Activated T-helper 1 cell treated with anti-CD3 and anti-CD28 coated beads, Interleukin-12 subunit alpha, Interleukin-12 subunit beta, Interleukin-2, Interleukin-4 antibody, amounts not matched to agents 30 ng/mL and 10 ng/mL and 1 ng/mL, durations not matched to agents 14 hours and 24 hours and 36 hours (primary cell): ENCODE data around the gene IL10RB. TPM values are rescaled to one million over a fixed set of nuclear protein-coding genes. Genes with fewer than 3 reads are reported as not detected.
"Not testable (repeated sequence)": the region's sequence is repeated elsewhere in the genome, so short reads cannot be mapped to it uniquely, and the experiment has no call there.

Experiments used
- DNase-seq: peaks from one replicate; pipeline ENCODE4 v3.0.0; 2021; ENCODE audit warnings: low spot score
- H3K27ac Mint-ChIP-seq: one replicate; pipeline ENCODE4 v1.8.0; 2021; ENCODE audit warnings: mild to moderate bottlenecking, mixed read lengths
- H3K27me3 Mint-ChIP-seq: one replicate; pipeline ENCODE4 v1.8.0; 2022; ENCODE audit warnings: mild to moderate bottlenecking, moderate library complexity, mixed read lengths; ENCODE audit not compliant: insufficient read depth
- H3K36me3 Mint-ChIP-seq: one replicate; pipeline ENCODE4 v1.8.0; 2021; ENCODE audit warnings: low read depth, mixed read lengths
- H3K4me1 Mint-ChIP-seq: one replicate; pipeline ENCODE4 v1.8.0; 2021; ENCODE audit warnings: low read depth, mixed read lengths
- H3K4me3 Mint-ChIP-seq: one replicate; pipeline ENCODE4 v1.8.0; 2021; ENCODE audit warnings: mild to moderate bottlenecking, moderate library complexity, mixed read lengths
- H3K9me3 Mint-ChIP-seq: one replicate; pipeline ENCODE4 v1.8.0; 2021; ENCODE audit warnings: mixed read lengths
- intact Hi-C: fragments of 100-400 bp; cut with micrococcal nuclease; formaldehyde crosslinking; loops from one replicate; pipeline ENCODE4 v1.15.1; 2024
- total RNA-seq: library from RNA; stranded (reverse); gene quantifications from 2 replicates; pipeline ENCODE4 v1.2.3, GENCODE V29; 2022

IL10RB gene
- 20.5 and 21.4 TPM in 2 replicates for total RNA-seq

- H3K9me3 Mint-ChIP-seq = no peaks in the 10 kb centered on the region
- intact Hi-C loops = loop anchor here (1.0 to 2.0 kb wide), 4 partner anchors 35 to 179 kb away; partner anchors contain the start of gene IFNAR1
- H3K36me3 Mint-ChIP-seq = peaks cover 44% of the 10 kb centered on the region
- H3K27me3 Mint-ChIP-seq = no peaks in the 10 kb centered on the region
- H3K4me3 Mint-ChIP-seq = peak within 1 kb of the TSS; percentile 97
- peak within 1 kb of the TSS; percentile 92 for H3K27ac Mint-ChIP-seq
- peak; percentile 66 for DNase-seq
- H3K4me1 Mint-ChIP-seq = peaks cover 33% of the 10 kb centered on the region
Observed at GRCh38 chr21:33266050-33266788, at the start of gene IL10RB. IL10RB (plus strand) TSS chr21:33266367; CDS start chr21:33266466, 99 bp downstream.

GRCh38 chr21:33217138-33217520 lies 49.0 kb upstream of the IL10RB start:
- H3K4me1 Mint-ChIP-seq = peaks cover 60% of the 10 kb centered on the region
- peaks cover 4% of the 10 kb centered on the region for H3K9me3 Mint-ChIP-seq
- intact Hi-C loops = no loop called here
- H3K36me3 Mint-ChIP-seq = peaks cover 12% of the 10 kb centered on the region
- H3K27me3 Mint-ChIP-seq = no peaks in the 10 kb centered on the region
- DNase-seq = no peak
- H3K4me3 Mint-ChIP-seq = no peak overlapping the region
- no peak overlapping the region for H3K27ac Mint-ChIP-seq

- peaks cover 4% of the 10 kb centered on the region for H3K9me3 Mint-ChIP-seq
- H3K36me3 Mint-ChIP-seq = peaks cover 12% of the 10 kb centered on the region
- H3K4me1 Mint-ChIP-seq = peaks cover 41% of the 10 kb centered on the region
- no peak for DNase-seq
- intact Hi-C loops = no loop called here
- no peak overlapping the region for H3K27ac Mint-ChIP-seq
- no peak overlapping the region for H3K4me3 Mint-ChIP-seq
- H3K27me3 Mint-ChIP-seq = peaks cover 6% of the 10 kb centered on the region
Observed at GRCh38 chr21:33219300-33219699, 46.9 kb upstream of the IL10RB start.

GRCh38 chr21:33219954-33220353 lies 46.2 kb upstream of the IL10RB start:
- no peak for DNase-seq
- no peak overlapping the region for H3K4me3 Mint-ChIP-seq
- intact Hi-C loops = no loop called here
- H3K36me3 Mint-ChIP-seq = peaks cover 12% of the 10 kb centered on the region
- H3K27me3 Mint-ChIP-seq = peaks cover 12% of the 10 kb centered on the region
- peaks cover 4% of the 10 kb centered on the region for H3K9me3 Mint-ChIP-seq
- peaks cover 36% of the 10 kb centered on the region for H3K4me1 Mint-ChIP-seq
- H3K27ac Mint-ChIP-seq = no peak overlapping the region

DNA sequence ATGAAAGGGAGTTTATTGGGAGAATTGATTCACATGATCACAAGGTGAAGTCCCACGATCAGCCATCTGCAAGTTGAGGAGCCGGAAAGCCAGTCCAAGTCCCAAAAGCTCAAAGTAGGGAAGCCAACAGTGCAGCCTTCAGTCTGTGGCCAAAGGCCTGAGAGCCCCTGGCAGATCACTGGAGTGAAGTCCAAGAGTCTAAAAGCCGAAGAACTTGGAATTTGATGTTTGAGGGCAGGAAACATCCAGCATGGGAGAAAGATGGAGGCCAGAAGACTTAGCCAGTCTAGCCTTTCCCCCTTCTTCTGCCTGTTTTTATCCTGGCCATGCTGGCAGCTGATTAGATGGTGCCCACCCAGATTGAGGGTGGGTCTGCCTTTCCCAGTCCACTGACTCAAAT lies 40.8 kb upstream of the IL10RB start:
- H3K36me3 Mint-ChIP-seq, H3K27ac Mint-ChIP-seq, DNase-seq, H3K9me3 Mint-ChIP-seq, intact Hi-C loops, H3K4me3 Mint-ChIP-seq: not testable (repeated sequence)
- H3K4me1 Mint-ChIP-seq = peaks cover 17% of the 10 kb centered on the region
- peaks cover 17% of the 10 kb centered on the region for H3K27me3 Mint-ChIP-seq

GRCh38 chr21:33228455-33228854 lies 37.7 kb upstream of the IL10RB start:
- DNase-seq = no peak
- Mint-ChIP-seq H3K27me3 (peaks cover 17% of the 10 kb centered on the region), H3K4me3 (peak overlapping the region; percentile 34), H3K4me1 (peaks cover 39% of the 10 kb centered on the region), H3K27ac (no peak overlapping the region), H3K36me3 (peaks cover 14% of the 10 kb centered on the region), H3K9me3 (no peaks in the 10 kb centered on the region)
- intact Hi-C loops = no loop called here

DNA sequence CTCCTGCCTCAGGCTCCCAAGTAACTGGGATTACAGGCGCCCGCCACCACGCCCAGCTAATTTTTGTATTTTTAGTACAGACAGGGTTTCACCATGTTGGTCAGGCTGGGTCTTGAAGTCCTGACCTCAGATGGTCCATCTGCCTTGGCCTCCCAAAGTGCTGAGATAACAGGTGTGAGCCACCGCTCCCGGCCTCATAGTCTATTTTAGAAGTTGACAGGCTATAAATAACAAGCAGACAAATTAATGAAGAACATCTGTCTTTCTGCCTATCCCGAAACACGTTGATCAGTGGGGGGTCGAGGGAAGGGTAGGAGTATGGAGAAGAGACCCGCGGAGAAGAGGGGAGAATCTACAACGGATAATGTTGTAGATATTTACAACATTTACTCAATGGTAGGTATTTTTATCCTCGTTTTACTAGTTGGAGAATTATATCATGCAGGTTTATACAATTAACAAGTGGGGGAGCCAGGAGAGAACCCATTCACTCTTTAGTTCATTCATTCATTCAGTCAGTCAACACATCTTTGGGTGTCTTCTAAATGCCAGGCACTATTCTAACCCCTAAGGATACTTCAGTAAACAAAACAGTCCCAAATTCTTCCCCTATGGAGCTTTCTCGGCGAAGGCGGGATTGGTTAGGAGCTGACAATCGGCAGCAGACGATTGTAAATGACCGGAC lies 36.9 kb upstream of the IL10RB start:
- peaks cover 17% of the 10 kb centered on the region for H3K36me3 Mint-ChIP-seq
- peak overlapping the region; percentile 82 for H3K4me3 Mint-ChIP-seq
- no peak for DNase-seq
- H3K9me3 Mint-ChIP-seq = no peaks in the 10 kb centered on the region
- peak overlapping the region; percentile 85 for H3K27ac Mint-ChIP-seq
- peaks cover 11% of the 10 kb centered on the region for H3K27me3 Mint-ChIP-seq
- peaks cover 42% of the 10 kb centered on the region for H3K4me1 Mint-ChIP-seq
- intact Hi-C loops = loop anchor here (1.0 kb wide), 1 partner anchor 151 kb away; no protein-coding TSS in a partner anchor

DNA sequence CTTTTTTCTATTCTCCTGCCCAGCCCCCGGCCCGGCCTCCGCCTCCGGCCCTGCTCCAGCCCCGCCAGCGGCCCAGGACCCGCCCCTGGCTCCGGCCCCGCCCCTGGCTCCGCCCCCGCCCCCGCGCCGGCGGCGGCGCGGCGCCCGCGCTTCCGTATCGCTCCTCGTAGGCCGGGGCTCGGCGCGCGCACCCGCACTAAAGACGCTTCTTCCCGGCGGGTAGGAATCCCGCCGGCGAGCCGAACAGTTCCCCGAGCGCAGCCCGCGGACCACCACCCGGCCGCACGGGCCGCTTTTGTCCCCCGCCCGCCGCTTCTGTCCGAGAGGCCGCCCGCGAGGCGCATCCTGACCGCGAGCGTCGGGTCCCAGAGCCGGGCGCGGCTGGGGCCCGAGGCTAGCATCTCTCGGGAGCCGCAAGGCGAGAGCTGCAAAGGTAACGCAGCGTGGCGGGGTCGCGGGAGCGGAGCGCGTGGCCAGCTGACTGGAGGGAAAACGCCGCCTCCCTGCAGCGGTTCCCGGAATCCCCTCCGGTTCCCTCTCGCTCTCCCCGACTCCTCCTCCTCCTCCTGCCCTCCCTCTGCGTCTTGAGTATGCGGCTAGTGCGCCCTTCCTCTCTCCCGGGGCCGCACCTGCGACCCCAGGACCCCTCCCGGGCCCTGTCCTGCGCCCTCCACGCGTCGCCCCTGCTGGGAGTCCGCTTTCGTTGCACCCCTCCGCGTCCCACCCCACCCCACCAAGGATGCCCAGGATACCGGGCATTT lies 36.2 kb upstream of the IL10RB start, which contains the start of gene IFNAR2:
Gene IFNAR2, plus strand, starts transcription at position 155 of the 761 bp plus-strand sequence. CDS start 11,985 bp downstream, outside the sequence.
- Mint-ChIP-seq H3K27me3 (peaks cover 5% of the 10 kb centered on the region), H3K9me3 (no peaks in the 10 kb centered on the region), H3K27ac (peak within 1 kb of the TSS; percentile 87), H3K4me1 (peaks cover 49% of the 10 kb centered on the region), H3K4me3 (peak within 1 kb of the TSS; percentile 88), H3K36me3 (peaks cover 23% of the 10 kb centered on the region)
- intact Hi-C loops = loop anchor here (1.0 to 5.0 kb wide), 5 partner anchors 8 to 738 kb away; partner anchors contain the start of genes GART and SON
- peak; percentile 68 for DNase-seq

- Mint-ChIP-seq H3K9me3 (no peaks in the 10 kb centered on the region), H3K27me3 (peaks cover 3% of the 10 kb centered on the region), H3K36me3 (peaks cover 21% of the 10 kb centered on the region), H3K27ac (peak overlapping the region; percentile 87), H3K4me1 (peaks cover 46% of the 10 kb centered on the region), H3K4me3 (peak overlapping the region; percentile 88)
- intact Hi-C loops = loop anchor here (1.0 to 5.0 kb wide), 9 partner anchors 8 to 738 kb away; partner anchors contain the start of genes GART, IFNAR1, IL10RB and SON
- DNase-seq = peak; percentile 25
Observed at GRCh38 chr21:33230545-33231324, 35.4 kb upstream of the IL10RB start.

GRCh38 chr21:33231526-33231925 lies 34.6 kb upstream of the IL10RB start:
- Mint-ChIP-seq H3K4me1 (peaks cover 46% of the 10 kb centered on the region), H3K36me3 (peaks cover 21% of the 10 kb centered on the region), H3K27ac (peak overlapping the region; percentile 87), H3K4me3 (peak overlapping the region; percentile 88), H3K9me3 (no peaks in the 10 kb centered on the region), H3K27me3 (no peaks in the 10 kb centered on the region)
- DNase-seq = peak; percentile 21
- intact Hi-C loops = loop anchor here (1.0 to 5.0 kb wide), 8 partner anchors 13 to 739 kb away; partner anchors contain the start of genes GART, IFNAR1, IL10RB and SON

- peak overlapping the region; percentile 88 for H3K4me3 Mint-ChIP-seq
- H3K36me3 Mint-ChIP-seq = peaks cover 27% of the 10 kb centered on the region
- intact Hi-C loops = loop anchor here (5.0 kb wide), 1 partner anchor 740 kb away; no protein-coding TSS in a partner anchor
- H3K4me1 Mint-ChIP-seq = peaks cover 54% of the 10 kb centered on the region
- DNase-seq = no peak
- H3K27me3 Mint-ChIP-seq = no peaks in the 10 kb centered on the region
- no peaks in the 10 kb centered on the region for H3K9me3 Mint-ChIP-seq
- H3K27ac Mint-ChIP-seq = peak overlapping the region; percentile 87
Observed at GRCh38 chr21:33232291-33233034, 33.7 kb upstream of the IL10RB start.
